A673 (cell line): Measurements from ENCODE around the gene CHN1. TPM values are rescaled to one million over a fixed set of nuclear protein-coding genes. Genes with fewer than 3 reads are reported as not detected.

Source experiments
- BruUV-seq: library from RNA; stranded (reverse); fragments of 400-500 nt; replicated peaks from 2 replicates; lab custom pipeline; 2021; lab: Mats Ljungman, UMichigan
- CTCF ChIA-PET: fragments of 300-600 bp; sonication (Branson Sonifier 250); formaldehyde crosslinking; loops from one replicate; lab custom pipeline; 2022; ENCODE audit warnings: antibody characterized with exemption; lab: Charles Lee
- POLR2A ChIA-PET: fragments of 300-600 bp; sonication (Branson Sonifier 250); formaldehyde crosslinking; loops from one replicate; lab custom pipeline; 2022; ENCODE audit warnings: antibody characterized with exemption; ENCODE audit not compliant: low non-redundant PET; lab: Charles Lee
- DNase-seq: peaks from one replicate; pipeline ENCODE4 v3.0.0-alpha.2; 2015; ENCODE audit warnings: low spot score
- H3K27ac ChIP-seq: fragments of 200-600 bp; sonication (generic); 2 replicates; pipeline ENCODE4 v1.5.1; 2016; ENCODE audit warnings: mixed run types, low read depth, mild to moderate bottlenecking, mixed read lengths, antibody characterized with exemption, low read length; ENCODE audit not compliant: poor library complexity, severe bottlenecking
- H3K27me3 ChIP-seq: fragments of 200-600 bp; sonication (generic); replicated peaks from 2 replicates; pipeline ENCODE4 v1.6.1; 2017; ENCODE audit warnings: mixed run types, low read depth, mild to moderate bottlenecking, mixed read lengths, antibody characterized with exemption, low read length; ENCODE audit not compliant: insufficient read depth, poor library complexity
- H3K36me3 ChIP-seq: fragments of 200-600 bp; sonication (generic); 2 replicates; pipeline ENCODE4 v1.6.1; 2016; ENCODE audit warnings: mixed run types, mild to moderate bottlenecking, mixed read lengths, antibody characterized with exemption, low read length; ENCODE audit not compliant: insufficient read depth, poor library complexity, severe bottlenecking
- H3K4me1 ChIP-seq: fragments of 200-600 bp; sonication (generic); 2 replicates; pipeline ENCODE4 v1.6.1; 2017; ENCODE audit warnings: mixed run types, mild to moderate bottlenecking, mixed read lengths, antibody characterized with exemption, low read length; ENCODE audit not compliant: insufficient read depth, poor library complexity, severe bottlenecking
- H3K4me3 ChIP-seq: fragments of 200-600 bp; sonication (generic); 2 replicates; pipeline ENCODE4 v1.5.1; 2016; ENCODE audit warnings: low read depth, mixed run types, mild to moderate bottlenecking, mixed read lengths, low read length; ENCODE audit not compliant: poor library complexity, severe bottlenecking
- H3K9me3 ChIP-seq: fragments of 200-600 bp; sonication (generic); 2 replicates; pipeline ENCODE4 v1.6.1; 2016; ENCODE audit warnings: mixed run types, low read depth, mild to moderate bottlenecking, mixed read lengths, antibody characterized with exemption, low read length; ENCODE audit not compliant: poor library complexity, severe bottlenecking
- EZH2 ChIP-seq: fragments of 200-600 bp; sonication (generic); IDR thresholded peaks from 2 replicates; pipeline ENCODE4 v1.6.1; 2017; ENCODE audit warnings: borderline replicate concordance, low read depth, mild to moderate bottlenecking, mixed read lengths, antibody characterized with exemption, low read length; ENCODE audit not compliant: poor library complexity, severe bottlenecking
- intact Hi-C: fragments of 100-400 bp; cut with micrococcal nuclease; formaldehyde crosslinking; loops from one replicate; pipeline ENCODE4 v1.10.0; 2022; ENCODE audit not compliant: unreplicated experiment
- total RNA-seq: library from RNA; stranded (reverse); gene quantifications from 2 replicates; pipeline ENCODE4 v1.2.3, GENCODE V29; 2021
- TF ChIP-seq, protein P1 (sequence below): fragments of 300-800, 200-600 bp; sonication (generic); conservative IDR thresholded peaks from 2 replicates; pipeline ENCODE4 v1.5.1; 2017; ENCODE audit warnings: low read depth, mild to moderate bottlenecking, antibody characterized with exemption, low read length, moderate library complexity, mixed read lengths

The CHN1 gene
- total RNA-seq, 1 experiment from 2014 or later = 11.3 TPM

DNA sequence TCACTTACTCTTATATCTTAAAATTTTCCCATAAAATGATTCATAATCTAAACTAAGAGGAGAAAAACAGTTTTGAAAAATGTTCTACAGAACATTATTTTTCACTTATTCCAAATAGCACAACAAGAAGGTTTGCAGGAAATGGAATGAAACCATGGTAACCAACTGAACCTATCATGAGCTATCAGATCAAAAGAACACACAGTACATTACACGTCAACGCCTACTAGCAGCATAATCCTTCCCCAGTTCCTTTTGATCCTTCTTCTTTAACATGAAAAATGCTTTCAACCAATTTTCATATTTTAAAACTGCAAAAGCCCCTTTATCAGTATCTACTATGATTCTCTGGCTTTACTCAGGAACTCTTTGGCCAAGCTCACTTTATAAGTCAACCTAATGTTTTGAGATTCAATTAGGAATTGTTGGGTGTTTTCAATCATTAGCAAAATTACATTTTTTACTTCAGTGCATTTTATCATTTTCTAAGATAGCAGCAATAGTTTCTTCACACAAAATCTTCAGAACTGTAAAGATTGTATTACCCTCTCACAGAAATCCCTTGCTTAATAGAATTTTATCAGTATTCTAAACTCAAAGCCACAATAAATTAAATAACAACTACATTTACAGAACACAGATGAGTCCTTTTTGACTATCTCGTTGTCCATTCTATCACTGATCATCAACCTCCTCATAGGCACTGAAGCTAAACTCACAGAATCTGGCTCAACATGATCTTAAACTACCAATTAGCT is 102.5 kb downstream of the CHN1 start:
- DNase-seq = no peak
- H3K4me1 ChIP-seq = no peaks in the 10 kb centered on the region
- no peak overlapping the region for H3K4me3 ChIP-seq
- no peak for TF ChIP-seq EZH2
- TF ChIP-seq, protein P1, sequence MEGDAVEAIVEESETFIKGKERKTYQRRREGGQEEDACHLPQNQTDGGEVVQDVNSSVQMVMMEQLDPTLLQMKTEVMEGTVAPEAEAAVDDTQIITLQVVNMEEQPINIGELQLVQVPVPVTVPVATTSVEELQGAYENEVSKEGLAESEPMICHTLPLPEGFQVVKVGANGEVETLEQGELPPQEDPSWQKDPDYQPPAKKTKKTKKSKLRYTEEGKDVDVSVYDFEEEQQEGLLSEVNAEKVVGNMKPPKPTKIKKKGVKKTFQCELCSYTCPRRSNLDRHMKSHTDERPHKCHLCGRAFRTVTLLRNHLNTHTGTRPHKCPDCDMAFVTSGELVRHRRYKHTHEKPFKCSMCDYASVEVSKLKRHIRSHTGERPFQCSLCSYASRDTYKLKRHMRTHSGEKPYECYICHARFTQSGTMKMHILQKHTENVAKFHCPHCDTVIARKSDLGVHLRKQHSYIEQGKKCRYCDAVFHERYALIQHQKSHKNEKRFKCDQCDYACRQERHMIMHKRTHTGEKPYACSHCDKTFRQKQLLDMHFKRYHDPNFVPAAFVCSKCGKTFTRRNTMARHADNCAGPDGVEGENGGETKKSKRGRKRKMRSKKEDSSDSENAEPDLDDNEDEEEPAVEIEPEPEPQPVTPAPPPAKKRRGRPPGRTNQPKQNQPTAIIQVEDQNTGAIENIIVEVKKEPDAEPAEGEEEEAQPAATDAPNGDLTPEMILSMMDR = no peak
- no TSS peak for BruUV-seq
- H3K9me3 ChIP-seq = no peaks in the 10 kb centered on the region
- no peaks in the 10 kb centered on the region for H3K27me3 ChIP-seq
- ChIA-PET CTCF (no interaction called here), POLR2A (no interaction called here)
- H3K27ac ChIP-seq = no peak overlapping the region
- intact Hi-C loops = no loop called here
- H3K36me3 ChIP-seq = no peaks in the 10 kb centered on the region

DNA sequence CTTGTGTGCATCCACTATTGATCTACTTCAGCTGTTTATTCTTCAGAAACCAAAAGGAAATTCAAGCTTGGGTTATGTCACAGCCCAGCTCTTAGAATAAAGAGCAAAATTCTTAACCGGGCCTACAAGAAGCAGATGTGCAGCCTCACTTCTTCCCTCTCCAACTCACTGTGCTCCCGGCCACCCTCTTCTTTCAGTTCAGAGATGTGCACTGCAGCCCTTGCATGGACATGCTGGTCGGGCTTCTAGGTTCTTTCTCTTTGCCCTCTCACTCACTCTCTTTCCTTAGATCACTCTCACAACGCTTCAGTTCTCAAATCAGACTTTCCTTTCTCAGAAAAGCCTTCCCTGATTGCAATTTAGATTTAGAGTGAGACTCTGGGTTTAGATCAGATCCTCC is 104.1 kb downstream of the CHN1 start:
- ChIA-PET POLR2A (no interaction called here), CTCF (no interaction called here)
- no TSS peak for BruUV-seq

DNA sequence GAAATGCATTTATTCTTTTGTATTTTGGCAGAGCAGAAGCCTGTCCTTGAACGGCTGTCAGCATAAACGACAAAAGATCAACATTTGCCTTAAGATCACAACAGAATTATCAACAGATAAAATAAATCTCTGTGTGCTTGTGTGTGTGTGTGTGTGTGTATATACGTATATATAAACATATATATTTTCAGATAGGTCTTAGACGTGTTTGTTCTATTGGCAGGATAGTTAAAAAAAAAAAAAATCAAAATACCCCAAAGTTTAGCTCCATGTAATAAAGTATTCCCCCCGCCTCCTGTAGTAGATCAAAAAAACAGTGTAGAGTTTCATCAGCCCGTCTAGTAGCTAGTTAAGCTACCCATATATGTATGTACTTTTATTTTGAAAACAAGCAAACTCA is 107.9 kb downstream of the CHN1 start:
- H3K4me1 ChIP-seq = no peaks in the 10 kb centered on the region
- no peaks in the 10 kb centered on the region for H3K9me3 ChIP-seq
- H3K27ac ChIP-seq = no peak overlapping the region
- intact Hi-C loops = no loop called here
- POLR2A ChIA-PET = no interaction called here
- TF ChIP-seq EZH2 = no peak
- TF ChIP-seq, protein P1 = no peak
- BruUV-seq = no TSS peak
- CTCF ChIA-PET = no interaction called here
- H3K4me3 ChIP-seq = no peak overlapping the region
- H3K36me3 ChIP-seq = no peaks in the 10 kb centered on the region
- DNase-seq = no peak
- no peaks in the 10 kb centered on the region for H3K27me3 ChIP-seq

More for the DNA sequence above, 104.1 kb downstream of the CHN1 start:
- no peak overlapping the region for H3K4me3 ChIP-seq
- no peaks in the 10 kb centered on the region for H3K36me3 ChIP-seq
- DNase-seq = no peak
- intact Hi-C loops = no loop called here
- H3K27me3 ChIP-seq = no peaks in the 10 kb centered on the region
- H3K9me3 ChIP-seq = no peaks in the 10 kb centered on the region
- TF ChIP-seq EZH2 = no peak
- TF ChIP-seq, protein P1 = no peak
- H3K27ac ChIP-seq = no peak overlapping the region
- H3K4me1 ChIP-seq = no peaks in the 10 kb centered on the region
